Keratinocyte (primary cell): ENCODE data around the gene TNP1.

Experiments used
- CTCF ChIP-seq, 3 experiments: IDR thresholded peaks in 1 of 3; conservative IDR thresholded peaks in 1 of 3; optimal IDR thresholded peaks in 1 of 3; 2 replicates in 2 of 3; 3 replicates in 1 of 3; pipeline versions ENCODE3 to v1.5.1; 2011; ENCODE audit warnings: low read length in 3 of 3, mild to moderate bottlenecking in 3 of 3, moderate library complexity in 2 of 3, control low read depth in 1 of 3, inconsistent platforms in 1 of 3; ENCODE audit not compliant: insufficient read depth in 2 of 3; ENCODE audit errors: extremely low read depth in 1 of 3
- EZH2 ChIP-seq: IDR thresholded peaks from one replicate; pipeline ENCODE4 v1.6.1; 2012; ENCODE audit warnings: inconsistent platforms, mild to moderate bottlenecking, low read length, moderate library complexity

- no peak for TF ChIP-seq CTCF (optimal IDR thresholded peaks at IDR 0.05 in 1 of 3, IDR thresholded peaks at IDR 0.05 in 1 of 3, conservative IDR thresholded peaks at IDR 0.05 in 1 of 3; ENCODE audit: extremely low read depth in 1 of 3, insufficient read depth in 2 of 3, low read length in 3 of 3)
- TF ChIP-seq EZH2, result no peak
Measured at GRCh38 chr2:216842636-216843035, 17.2 kb downstream of the TNP1 start.
